Measurements from ENCODE around the gene CACNA1E.

DNA sequence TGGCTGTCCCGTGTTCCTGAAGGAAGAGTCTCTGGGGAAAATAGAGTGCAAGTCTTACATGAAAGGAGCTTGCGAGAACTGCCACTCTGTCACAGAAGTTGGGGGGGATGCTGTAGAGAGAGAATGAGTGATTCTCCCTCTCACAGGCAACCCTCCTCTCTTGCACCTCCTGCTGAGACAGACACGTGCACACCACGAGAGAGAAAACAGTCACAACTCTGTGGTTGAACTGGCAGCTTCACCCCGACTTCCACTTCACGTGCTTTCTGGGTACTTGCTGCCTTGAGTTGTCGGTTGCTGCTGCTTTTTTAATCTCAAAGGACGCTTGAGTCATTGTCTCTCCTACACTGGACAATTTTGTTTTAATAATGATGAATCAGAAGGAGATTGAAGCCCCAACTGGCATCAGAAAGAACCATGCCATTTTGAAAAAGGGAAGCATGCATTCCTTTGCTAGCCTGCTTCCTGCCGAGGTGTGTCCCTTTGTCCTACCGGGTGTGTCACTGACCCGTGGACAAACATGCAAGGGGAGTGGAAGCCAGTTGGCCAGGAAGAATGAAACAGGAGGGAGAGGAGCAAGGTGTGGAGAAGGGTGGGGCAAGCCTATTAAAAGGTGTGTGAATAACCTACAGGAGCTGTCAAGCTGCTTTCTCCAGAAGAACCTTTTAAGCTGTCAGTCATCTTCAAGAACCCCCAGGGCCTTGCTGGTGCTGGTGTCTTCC, 164.2 kb downstream of the CACNA1E start:
- no peak for TF ChIP-seq SIN3A (IDR thresholded peaks at IDR 0.05; ENCODE audit: borderline replicate concordance, insufficient read depth, low read length)
- no peak for TF ChIP-seq POLR2AphosphoS5 (IDR thresholded peaks at IDR 0.05; ENCODE audit: low read depth, low read length)

Data from PFSK-1 (cell line).